ENCODE measurements around the gene SDHA.

GRCh38 chr5:225334-225733, 7.2 kb downstream of the SDHA start:
- TF ChIP-seq EZH2 (IDR thresholded peaks at IDR 0.05) (no peak), POLR2AphosphoS5 (IDR thresholded peaks at IDR 0.05; ENCODE audit: borderline replicate concordance, low read depth, low read length) (no peak)

Measured in SK-N-MC (cell line).